Anterior cingulate cortex (tissue), 58 donors: ENCODE results near the gene KXD1.
"Not testable (repeated sequence)": the region's sequence is repeated elsewhere in the genome, so short reads cannot be mapped to it uniquely, and the experiment has no call there.

ENCODE experiments used
- DNase-seq, 58 donors: peaks; one replicate each; lab custom pipeline; 2025; lab: John Stamatoyannopoulos, UW

The KXD1 gene

DNA sequence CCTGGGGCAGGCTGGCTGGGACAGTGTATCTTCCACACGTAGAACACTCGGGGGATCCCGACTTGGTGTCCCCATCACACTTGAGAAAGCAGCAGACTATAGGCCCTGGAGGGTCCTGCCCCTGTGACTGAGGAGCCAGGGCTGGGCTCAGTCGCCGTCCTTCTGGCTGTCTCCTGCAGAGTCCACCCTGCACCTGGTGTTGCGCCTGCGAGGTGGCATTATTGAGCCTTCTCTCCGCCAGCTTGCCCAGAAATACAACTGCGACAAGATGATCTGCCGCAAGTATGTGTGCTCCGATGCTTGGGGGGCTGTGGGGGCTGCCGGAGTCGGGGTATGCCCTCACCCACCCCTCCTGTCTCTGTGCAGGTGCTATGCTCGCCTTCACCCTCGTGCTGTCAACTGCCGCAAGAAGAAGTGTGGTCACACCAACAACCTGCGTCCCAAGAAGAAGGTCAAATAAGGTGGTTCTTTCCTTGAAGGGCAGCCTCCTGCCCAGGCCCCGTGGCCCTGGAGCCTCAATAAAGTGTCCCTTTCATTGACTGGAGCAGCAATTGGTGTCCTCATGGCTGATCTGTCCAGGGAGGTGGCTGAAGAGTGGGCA, 17.1 kb downstream of the KXD1 start:
- no peak for DNase-seq

DNA sequence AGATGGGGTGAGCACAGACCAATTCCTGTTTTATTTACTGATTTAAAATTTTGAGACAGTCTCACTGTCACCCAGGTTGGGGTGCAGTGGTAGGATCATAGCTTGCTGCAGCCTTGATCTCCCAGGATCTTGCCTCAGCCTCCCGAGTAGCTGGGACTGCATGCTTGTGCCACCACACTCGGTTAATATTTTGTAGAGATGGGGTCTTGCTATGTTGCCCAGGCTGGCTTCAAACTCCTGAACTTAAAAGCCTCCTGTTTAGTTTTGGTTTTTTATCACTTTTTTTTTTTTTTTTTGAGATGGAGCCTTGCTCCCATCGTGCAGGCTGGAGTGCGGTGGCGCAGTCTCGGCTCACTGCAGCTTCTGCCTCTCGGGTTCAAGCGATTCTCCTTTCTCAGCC, 18.7 kb downstream of the KXD1 start:
- no peak for DNase-seq

DNA sequence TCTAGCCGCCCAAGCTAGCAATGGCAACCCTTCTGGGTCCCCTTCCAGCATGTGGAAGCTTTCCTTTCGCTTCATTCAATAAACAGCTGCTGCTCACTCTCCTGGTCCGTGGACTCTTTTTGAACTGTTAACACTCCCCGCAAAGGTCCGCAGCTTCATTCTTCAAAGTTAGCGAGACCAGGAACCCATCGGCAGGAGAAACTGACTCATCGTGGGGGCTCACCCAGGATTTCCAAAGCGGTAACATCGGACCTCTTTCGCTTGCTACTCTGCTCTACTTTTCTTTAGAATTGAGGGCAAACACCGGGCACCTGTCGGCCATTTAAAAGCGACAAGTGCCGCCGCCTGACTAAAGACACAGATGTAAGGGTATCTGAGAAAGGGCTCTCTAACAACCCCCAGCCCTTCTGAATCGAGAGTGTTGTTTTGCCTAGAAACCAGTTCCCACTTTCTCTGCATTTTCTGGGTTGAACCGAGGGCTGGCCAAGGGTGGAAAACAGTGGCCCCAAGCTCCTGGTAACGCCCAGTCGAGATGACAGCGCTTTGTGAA, 19.8 kb downstream of the KXD1 start:
- no peak for DNase-seq

DNA sequence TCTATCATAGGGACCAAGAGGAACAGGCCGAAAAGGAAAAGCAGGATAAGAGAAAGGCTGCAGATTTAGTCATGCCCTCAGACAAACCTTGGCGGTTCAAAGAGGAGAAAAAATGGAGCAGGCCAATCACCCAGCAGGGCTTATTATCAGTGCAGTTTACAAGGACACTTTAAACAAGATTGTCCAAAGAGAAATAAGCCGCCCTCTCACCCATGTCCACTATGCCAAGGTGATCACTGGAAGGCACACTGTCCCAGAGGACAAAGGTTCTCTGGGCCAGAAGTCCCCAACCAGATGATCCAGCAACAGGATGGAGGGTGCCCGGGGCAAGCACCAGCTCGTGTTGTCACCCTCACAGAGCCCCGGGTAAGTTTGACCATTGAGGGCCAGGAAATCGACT, 22.6 kb downstream of the KXD1 start:
- no peak for DNase-seq

DNA sequence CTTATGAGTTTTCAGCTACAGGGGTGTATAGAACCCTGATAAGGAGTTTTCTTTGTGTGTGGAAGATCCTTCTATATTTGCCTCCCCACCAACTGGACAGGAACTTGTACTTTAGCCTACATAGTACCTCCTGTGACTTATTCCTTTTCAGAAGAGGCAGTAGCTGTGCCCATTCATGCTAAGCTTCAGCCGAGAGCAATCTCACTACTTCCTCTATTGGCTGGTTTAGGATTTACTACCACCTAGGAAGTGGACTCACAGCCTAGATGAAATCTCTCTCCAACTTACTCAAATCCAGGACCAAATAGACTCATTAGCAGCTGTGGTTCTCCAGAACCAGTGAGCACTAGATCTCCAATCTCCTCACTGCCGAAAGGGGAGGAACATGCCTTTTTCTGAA, 28.6 kb downstream of the KXD1 start:
- peak in 1 of 58 donors; percentile 4 for DNase-seq

DNA sequence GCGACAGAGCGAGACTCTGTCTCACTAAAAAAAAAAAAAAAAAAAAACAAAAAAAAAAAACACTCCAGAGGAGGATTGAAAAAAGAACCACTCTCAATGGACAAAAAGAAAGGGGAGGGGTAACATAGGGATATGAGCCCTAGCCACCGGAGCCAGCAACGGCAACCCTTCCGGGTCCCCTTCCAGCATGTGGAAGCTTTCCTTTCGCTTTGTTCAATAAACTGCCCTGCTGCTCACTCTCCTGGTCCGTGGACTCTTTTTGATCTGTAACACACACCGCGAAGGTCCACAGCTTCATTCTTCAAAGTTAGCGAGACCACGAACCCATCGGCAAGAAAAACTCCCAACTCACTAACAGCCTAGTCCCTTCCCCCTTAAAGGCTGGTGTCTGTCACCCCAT, 29.9 kb downstream of the KXD1 start:
- DNase-seq, result no peak

DNA sequence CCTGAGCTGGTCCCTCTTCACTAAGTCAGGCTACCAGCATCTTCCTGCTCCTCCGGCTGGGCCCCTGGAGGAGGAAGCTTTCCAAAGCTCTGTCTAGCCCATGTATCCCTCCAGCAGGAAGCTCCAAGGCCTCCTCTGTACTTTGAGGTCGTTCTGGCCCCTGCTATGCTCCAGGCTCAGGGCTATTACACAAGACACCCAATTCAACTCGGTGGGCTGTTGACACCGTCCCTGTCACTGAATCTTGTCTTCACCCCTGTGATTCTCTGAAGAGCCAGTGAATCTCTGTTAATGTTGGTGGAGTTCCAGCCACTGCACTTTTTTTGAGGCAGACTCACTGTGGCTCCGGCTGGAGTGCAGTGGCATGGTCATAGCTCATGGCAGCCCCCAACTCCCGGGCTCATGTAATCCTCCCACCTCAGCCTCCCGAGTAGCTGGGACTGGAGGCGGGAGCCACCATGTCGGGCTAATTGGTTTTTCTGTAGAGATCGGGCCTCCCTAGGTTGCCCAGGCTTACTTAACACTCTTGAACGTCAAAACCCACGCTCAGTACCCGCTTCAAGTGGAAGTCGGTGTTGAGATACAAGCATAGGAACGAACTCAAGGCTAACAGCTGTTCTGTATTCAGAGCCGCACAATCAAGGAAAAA, 30.4 kb downstream of the KXD1 start:
- DNase-seq, result peak in 1 of 58 donors; percentile 54

DNA sequence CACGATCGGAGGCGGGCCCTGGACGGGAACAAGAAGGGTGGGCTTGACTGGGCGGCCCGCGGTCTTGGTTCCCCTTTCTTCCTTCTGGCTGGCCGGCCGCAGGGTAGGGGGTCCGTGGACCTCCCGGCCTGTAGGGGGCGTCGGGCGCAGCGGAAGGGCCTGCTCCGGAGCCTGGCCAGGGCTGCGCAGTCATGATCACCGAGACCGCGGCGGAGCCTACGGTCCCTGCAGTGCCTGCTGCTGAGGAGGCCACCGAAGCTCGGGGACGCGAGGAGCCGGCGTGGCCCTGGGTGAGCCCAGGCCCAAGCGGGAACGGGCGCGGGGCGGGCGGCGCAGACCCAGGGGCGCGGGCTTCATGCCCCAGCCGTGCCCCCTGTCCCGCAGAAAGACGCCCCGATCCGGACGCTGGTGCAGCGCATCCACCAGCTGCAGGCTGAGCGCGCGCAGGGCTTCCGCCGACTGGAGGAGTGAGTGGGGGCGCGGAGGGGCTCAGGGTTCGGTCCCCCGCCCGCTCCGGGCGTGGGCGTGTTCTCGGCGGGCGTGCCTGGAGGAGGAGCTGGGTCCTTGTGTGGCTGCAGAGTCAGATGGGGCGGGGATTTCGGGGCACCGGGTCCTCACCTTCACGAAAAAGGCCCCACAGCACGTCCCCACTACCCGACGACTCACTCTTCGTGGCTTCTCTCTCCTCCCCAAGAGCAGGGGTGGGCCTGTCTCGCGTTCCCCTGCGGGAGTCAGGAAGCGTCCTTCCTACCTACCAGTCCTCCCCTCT, 31.1 kb downstream of the KXD1 start, which contains the start of gene REX1BD:
Gene REX1BD (plus strand): TSS at position 188 of the 769 bp plus-strand sequence. CDS start 4 bp downstream, at position 192.
- peak in 57 of 58 donors; percentile 38 to 88 (median 75) for DNase-seq

DNA sequence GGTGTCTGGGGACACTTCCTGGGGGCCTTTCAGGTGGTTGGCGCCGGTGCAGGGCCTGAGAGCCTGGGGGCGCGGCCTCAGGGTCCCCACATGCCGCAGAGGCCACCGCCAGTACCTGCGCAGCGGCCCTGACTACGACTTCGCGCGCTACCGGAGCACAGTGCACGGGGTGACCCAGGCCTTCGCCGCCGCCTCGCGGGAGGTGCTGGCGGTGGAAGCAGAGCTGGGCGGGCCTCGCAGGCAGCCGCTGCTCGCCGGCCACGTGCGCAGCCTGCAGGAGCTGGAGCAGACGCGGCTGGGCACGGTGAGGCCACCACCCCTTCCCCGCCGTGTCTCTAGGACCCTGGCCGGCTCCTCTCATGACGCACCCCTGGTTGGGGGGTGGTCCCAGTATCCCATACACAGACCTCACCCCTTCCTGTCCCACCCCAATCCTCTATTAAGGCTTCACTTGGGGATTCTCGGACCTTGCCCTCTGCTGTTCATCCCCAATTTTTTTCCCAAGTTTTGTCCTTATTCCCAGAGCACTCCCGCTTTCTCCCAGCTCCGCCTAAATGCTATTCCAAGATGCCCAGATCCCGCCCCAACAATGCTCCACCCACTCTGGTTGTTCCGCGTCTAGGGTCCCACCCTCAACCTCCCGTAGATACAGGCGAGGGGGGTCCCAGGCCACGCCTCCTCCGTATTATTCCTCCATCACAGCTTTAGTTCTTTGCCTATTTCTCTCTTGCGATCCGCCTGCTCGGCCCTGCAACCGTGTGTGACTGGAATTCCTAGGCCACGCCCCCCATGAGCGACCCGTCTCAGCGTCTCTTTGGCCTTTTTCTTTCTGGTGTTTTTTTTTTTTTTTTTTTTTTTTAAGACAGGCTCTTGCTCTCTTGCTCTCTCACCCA, 32.0 kb downstream of the KXD1 start:
- peak in 29 of 58 donors; percentile 12 to 69 (median 43) for DNase-seq

DNA sequence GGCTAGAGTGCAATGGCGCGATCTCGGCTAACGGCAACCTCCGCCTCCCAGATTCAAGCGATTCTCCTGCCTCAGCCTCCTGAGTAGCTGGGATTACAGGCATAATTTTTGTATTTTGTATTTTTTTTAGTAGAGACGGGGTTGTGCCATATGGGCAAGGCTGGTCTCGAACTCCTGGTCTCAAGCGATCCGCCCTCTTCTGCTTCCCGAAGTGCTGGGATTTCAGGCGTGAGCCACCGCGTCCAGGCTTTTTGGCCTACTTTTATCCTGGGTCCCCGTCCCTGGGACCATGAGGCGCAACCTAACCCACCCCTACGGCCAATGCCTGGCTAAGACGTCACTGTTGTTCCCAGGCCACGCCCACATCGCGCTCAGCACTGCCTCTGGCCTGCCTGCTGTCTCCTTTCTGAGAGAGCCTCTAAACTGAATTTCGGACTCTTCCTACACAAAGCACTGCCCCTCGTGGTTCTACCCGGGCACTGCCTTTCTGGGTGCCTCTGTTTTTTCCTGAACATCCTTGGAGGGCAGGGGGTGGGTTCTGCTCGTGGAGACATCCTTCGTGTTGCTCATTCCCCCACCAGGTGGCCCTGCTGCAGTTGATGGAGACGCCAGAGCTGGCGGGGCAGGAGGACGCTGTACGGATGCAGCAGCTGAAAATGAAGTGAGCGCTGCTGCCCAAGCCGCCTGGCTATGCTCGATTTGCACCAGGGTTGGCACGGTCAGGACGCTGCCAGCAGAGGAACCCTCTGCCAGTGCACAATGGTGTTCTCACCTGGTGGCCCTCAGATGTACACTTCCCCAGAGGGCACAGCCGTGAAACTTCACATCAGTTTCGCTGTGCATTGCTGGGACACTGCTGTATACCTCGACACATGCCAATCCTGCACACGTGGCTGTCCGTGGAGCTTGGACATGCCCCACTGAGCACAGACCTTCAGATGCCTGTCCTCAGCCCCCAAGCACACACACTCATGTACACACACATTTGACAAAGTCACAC, 32.9 kb downstream of the KXD1 start:
- DNase-seq, result peak; percentile 32 to 94 (median 78)

DNA sequence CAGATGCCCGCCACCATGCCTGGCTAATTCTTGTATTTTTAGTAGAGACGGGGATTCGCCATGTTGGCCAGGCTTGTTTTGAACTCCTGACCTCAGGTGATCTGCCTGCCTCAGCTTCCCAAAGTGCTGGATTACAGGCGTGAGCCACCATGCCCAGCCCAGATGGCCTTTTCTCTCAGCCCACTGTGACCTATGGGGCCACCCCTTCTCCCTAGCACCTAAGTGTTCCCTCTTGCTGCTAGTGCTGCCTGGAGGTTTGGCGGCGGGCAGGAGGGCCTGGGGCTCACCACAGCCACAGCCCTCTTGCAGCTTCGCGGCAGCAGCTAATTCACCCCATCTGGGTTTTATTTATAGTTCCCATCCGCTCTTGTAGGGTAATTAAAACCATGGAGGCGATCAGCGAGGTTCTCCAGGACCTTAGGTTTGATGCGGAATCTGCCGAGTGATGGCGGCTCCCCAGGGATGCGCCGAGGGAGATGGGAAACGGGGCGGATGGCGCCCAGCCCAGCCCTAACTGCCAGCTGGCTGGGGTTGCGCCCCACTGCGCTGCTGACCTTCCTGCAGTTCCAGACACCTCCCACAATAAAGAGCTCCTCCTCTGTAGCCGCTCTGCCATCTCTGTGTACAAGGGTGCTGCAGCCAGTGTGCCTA, 34.2 kb downstream of the KXD1 start:
- DNase-seq, result no peak

DNA sequence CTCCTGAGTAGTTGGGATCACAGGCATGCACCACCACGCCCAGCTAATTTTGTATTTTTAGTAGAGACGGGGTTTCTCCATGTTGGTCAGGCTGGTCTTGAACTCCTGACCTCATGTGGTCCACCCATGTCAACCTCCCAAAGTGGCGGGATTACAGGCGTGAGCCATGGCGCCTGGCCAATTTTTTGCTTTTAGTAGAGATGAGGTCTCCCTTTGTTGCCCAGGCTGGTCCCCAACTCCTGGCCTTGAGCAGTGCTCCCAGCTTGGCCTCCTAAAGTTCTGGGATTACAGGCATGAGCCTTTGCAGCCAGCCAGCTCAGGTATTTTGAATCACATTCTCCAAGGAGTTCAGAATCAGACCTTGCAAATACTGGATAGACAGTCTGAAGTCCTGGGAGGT, 35.1 kb downstream of the KXD1 start:
- not testable (repeated sequence) for DNase-seq

DNA sequence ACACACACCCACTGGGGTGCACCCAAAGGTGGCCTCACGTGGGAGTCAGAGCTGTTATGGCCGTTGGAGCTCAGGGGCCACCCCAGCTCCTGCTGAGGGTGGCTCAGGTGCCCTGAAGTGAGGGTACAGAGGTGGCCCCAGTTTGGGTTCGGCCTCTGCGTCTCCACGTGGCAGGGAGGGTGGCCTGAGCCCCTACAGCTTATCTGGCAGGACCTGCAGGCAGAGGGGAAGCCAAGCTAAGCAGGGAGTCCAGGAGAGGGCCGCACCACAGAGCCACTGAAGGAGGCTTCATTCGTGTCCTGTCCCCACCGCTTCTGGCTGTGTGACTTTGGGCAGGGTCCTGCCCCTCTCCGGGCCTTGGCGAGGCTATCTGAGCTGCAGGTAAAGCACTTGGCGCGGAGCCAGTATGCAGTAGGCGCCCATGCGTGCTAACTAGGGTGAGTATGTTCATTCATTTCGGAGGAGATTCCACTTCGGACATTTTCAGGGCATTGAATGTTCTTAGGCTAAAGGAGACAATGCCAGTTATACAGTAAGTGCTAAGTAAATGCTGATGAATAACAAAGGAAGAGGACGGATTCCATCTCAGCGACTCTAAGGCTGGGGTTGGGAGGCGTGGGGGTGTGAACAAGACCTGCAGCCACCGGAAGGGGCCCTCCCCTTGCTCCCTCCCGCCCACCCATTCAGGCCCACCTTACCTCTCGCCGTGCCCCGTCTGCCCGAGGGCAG, 35.9 kb downstream of the KXD1 start:
- DNase-seq, result peak in 1 of 58 donors; percentile 13

DNA sequence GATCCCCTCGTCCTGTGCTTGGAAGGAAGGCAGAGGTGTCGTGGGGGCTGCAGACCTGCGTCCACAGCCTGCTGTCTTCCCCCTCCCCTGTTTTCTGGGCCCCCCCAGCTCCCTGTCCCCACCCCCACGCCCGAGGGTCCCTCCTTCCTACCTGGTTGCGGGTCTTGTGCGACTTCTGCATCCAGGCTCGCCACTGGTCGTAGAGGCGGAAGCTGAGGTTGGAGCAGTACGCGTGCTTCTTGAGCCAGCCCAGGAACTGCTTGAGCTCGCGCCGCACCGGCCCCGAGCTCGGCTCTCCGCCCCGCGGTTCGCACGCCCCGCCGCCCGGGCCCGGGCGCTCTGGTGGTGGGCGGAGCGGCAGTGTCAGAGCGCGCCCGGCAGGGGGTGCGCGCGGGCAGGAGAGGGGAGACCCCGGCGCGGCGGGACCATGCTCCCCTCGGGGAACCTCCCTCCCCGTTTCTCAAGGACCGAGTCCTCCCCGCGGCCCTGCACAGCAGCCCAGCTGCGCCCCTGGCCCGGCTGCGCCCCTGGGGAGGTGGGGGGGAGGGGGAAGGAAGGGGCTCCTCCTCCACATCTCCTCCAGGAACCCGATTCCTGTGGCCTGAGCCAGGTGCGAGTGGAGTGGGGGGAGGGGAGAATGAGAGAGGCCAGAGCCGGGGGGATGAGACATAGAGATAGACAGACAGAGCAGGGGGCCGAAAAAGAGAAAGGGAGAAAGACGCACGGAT, 36.6 kb downstream of the KXD1 start:
- DNase-seq, result peak in 41 of 58 donors; percentile 5 to 60 (median 32)

DNA sequence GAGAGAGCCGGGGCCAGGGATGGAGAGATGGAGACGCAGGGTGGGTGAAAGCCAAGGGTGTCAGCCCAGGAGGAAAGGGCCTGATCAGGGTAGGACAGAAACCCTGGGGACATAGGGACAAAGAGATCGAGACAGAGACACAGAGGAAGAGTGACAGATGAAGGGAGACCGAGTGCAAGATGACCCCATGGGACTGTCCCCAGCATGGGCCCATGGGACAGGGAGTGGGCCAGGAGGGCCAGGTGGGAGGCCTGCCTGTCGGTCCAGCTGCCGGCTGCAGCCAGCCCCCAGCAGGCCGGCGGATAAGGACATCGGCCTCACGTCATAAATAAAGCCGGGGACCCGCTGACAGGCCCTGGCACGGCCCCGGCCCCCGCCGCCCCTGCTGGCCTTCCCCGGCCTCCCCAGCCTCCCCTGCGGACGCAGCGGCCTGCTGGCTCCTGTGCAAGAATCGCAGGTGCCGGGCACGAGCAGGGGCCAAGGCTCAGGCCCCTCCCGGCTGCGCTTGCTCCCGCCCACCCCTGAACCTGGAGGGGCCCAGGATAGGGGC, 37.2 kb downstream of the KXD1 start:
- no peak for DNase-seq

DNA sequence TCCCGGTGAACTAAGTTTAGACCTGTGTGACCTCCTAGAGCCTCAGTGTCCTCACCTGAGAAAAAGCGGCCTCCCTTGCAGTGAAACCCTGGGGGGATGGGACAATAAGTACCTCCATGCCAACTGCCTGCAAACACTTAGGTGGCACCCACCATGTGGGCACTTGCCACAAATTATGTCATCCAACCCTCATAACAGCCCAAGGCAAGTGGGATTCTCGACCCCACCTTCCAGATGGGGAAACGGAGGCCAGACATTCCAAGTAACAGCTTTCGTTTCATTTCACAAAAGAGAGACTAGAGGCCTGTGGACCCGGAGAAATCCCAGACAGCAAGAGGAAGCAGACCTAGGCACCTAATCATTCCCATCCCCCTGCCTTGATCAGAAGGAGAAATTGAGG, 37.8 kb downstream of the KXD1 start:
- DNase-seq, result no peak

DNA sequence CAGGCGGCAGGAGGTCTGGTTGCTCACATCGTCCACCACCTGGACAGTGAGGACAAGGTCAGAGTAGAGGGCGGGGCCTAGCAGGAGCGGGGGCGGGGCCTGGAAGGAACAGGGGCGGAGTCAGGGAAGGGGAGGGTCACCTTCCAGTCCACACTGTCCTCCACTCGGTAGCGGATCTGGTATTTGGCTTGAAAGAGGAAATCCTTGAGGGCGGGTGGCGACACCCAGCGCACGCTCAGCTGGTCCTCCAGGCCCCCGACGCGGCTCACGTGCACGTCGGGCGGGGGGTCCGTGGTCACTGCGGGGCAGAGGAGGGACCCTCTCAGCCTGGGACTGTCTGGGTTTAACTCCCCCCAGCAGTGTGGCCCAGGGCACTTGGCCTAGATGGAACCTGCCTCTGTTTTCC, 39.1 kb downstream of the KXD1 start:
- peak in 2 of 58 donors; percentile 6 to 22 for DNase-seq
